Prostate gland (tissue), 2 donors: ENCODE results near the gene ZNF366. TPM values are rescaled to one million over a fixed set of nuclear protein-coding genes. Genes with fewer than 3 reads are reported as not detected.

ENCODE experiments used
- DNase-seq: peaks from one replicate; pipeline ENCODE4 v3.0.0-alpha.2; 2019; ENCODE audit warnings: low spot score
- H3K27ac ChIP-seq, 2 donors: fragments of 200-600 bp; sonication (generic); 2 replicates each; pipeline ENCODE4 v1.5.1; 2017 to 2019
- H3K27me3 ChIP-seq: fragments of 200-600 bp; sonication (generic); replicated peaks from 2 replicates; pipeline ENCODE4 v1.5.1; 2019; ENCODE audit not compliant: insufficient read depth
- H3K36me3 ChIP-seq, 2 donors: fragments of 200-600 bp; sonication (generic); 1 replicate in 1 of 2; 2 replicates in 1 of 2; pipeline versions ENCODE4 v1.5.1 to v1.8.1; 2017 to 2019
- H3K4me1 ChIP-seq: fragments of 200-600 bp; sonication (generic); replicated peaks from 2 replicates; pipeline ENCODE4 v1.5.1; 2019
- H3K4me3 ChIP-seq, 2 donors: fragments of 200-600 bp; sonication (generic); 2 replicates each; pipeline ENCODE4 v1.5.1; 2017 to 2019
- H3K9me3 ChIP-seq: fragments of 200-600 bp; sonication (generic); 2 replicates; pipeline ENCODE4 v1.5.1; 2017
- CTCF ChIP-seq, 4 experiments: fragments of 200-600 bp in 2 of 4; fragments of 450-650 bp in 2 of 4; sonication (generic) in 2 of 4; IDR thresholded peaks; 1 replicate in 3 of 4; 2 replicates in 1 of 4; pipeline ENCODE4 v1.5.1; 2016 to 2019; ENCODE audit warnings: antibody characterized with exemption in 4 of 4, mild to moderate bottlenecking in 2 of 4, moderate library complexity in 2 of 4
- POLR2A ChIP-seq: fragments of 450-650 bp; IDR thresholded peaks from one replicate; pipeline ENCODE4 v1.6.1; 2016; ENCODE audit warnings: antibody characterized with exemption, mild to moderate bottlenecking
- POLR2AphosphoS5 ChIP-seq: sonication (generic); formaldehyde crosslinking; IDR thresholded peaks from one replicate; pipeline ENCODE4 v1.6.1; 2017; ENCODE audit warnings: antibody characterized with exemption
- WGBS: methylation state at CpG from one replicate; pipeline ENCODE4 v1.1.5; 2018; 5-methylcytosine and 5-hydroxymethylcytosine counted together
- intact Hi-C: fragments of 100-400 bp; cut with DNase I; formaldehyde crosslinking; loops from one replicate; pipeline ENCODE4 v1.14.2; 2022
- total RNA-seq, 2 donors: library from RNA; depleted of rRNA; stranded (reverse); fragments of >200 nt; gene quantifications; one replicate each; pipeline ENCODE4 v1.1.0, GENCODE V29; 2016

Gene ZNF366
- total RNA-seq, 2 donors from 2014 or later = 2.0 to 3.2 TPM

DNA sequence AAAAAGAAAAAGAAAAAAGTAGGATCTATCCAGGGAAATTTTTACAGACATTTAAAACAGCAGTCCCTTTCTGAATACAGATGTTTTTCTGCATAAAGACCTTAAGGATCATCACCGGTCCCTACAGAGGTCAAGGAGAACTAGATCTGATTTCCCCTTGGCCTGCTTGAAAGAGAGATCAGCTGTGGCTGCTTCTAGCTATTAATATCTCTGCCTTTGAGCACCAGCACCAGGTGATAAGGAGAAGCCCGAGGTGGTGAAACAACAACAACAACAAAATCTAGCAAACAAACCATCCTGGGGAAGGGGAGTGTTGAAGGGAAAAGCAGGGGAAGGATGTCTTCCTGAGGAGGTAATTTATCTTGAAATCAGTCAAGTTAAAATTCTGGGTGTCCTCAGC lies 42.1 kb downstream of the ZNF366 start:
- 85% methylated on average over 2 of the region's 2 CpGs for WGBS

DNA sequence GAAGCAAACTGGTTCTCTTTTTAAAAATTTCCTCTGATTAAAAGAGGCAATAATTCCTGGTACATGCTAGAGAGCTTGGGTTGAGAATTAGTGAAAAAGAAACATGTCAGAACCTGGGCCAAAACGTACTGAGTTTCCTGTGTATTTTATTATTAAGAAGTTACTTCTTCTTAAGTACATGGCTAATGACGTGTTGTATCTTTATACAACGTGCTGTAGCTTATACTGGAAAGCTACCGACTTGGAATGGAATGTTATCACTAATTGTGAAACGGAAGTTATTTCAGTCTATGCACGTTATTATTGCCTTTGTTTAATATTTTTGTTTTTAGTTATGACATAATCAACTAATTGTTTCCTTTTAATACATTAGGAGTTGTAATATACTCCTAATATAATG lies 43.1 kb downstream of the ZNF366 start:
- Histone ChIP-seq H3K27ac (peak overlapping the region in 1 of 2 donors; percentile 37), H3K9me3 (no peaks in the 10 kb centered on the region), H3K4me1 (no peaks in the 10 kb centered on the region), H3K27me3 (no peaks in the 10 kb centered on the region), H3K4me3 (no peak overlapping the region), H3K36me3 (no peaks in the 10 kb centered on the region)
- no peak for DNase-seq
- 18% methylated on average over 6 of the region's 6 CpGs for WGBS
- TF ChIP-seq POLR2AphosphoS5 = peak; percentile 2
- no peak for TF ChIP-seq POLR2A
- TF ChIP-seq CTCF (IDR thresholded peaks at IDR 0.05) = no peak
- intact Hi-C loops = no loop called here

More for the DNA sequence above, 42.1 kb downstream of the ZNF366 start:
- Histone ChIP-seq H3K4me1 (no peaks in the 10 kb centered on the region), H3K27me3 (no peaks in the 10 kb centered on the region), H3K36me3 (no peaks in the 10 kb centered on the region), H3K4me3 (no peak overlapping the region), H3K9me3 (no peaks in the 10 kb centered on the region), H3K27ac (no peak overlapping the region)
- no peak for TF ChIP-seq POLR2A
- TF ChIP-seq CTCF (IDR thresholded peaks at IDR 0.05) = no peak
- no peak for TF ChIP-seq POLR2AphosphoS5
- DNase-seq = no peak
- intact Hi-C loops = no loop called here

GRCh38 chr5:72463449-72464052 lies 43.7 kb downstream of the ZNF366 start:
- H3K27ac ChIP-seq = peak overlapping the region in 1 of 2 donors; percentile 37
- H3K27me3 ChIP-seq = no peaks in the 10 kb centered on the region
- no peak overlapping the region for H3K4me3 ChIP-seq
- H3K4me1 ChIP-seq = no peaks in the 10 kb centered on the region
- no peaks in the 10 kb centered on the region for H3K9me3 ChIP-seq
- peak; percentile 39 for DNase-seq
- intact Hi-C loops = no loop called here
- WGBS = 21% methylated on average over 6 of the region's 6 CpGs
- H3K36me3 ChIP-seq = no peaks in the 10 kb centered on the region
- TF ChIP-seq POLR2A = no peak
- TF ChIP-seq POLR2AphosphoS5 = peak; percentile 23

DNA sequence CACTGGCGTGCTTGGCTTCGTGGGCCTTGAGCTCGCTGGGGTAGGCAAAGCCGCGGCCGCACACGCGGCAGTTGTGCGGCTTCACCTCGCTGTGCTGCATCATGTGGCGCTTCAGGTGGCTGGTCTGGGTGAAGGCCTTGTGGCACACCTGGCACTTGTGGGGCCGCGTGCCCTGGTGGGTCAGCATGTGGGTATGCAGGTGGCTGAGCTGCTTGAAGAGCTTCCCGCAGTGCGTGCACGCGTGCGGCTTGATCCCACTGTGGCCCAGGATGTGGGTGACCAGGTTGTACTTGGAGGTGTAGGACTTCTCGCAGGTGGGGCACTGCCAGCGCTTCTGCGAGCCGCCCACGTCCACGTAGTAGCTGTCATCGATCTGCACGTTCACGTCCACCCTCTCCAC lies 46.8 kb downstream of the ZNF366 start:
- whole genome bisulfite sequencing = over 99% methylated on average over 25 of the region's 27 CpGs

GRCh38 chr5:72459913-72460312 lies 47.3 kb downstream of the ZNF366 start:
- H3K4me3 ChIP-seq = no peak overlapping the region
- no peaks in the 10 kb centered on the region for H3K27me3 ChIP-seq
- H3K4me1 ChIP-seq = no peaks in the 10 kb centered on the region
- no peak for TF ChIP-seq POLR2AphosphoS5
- TF ChIP-seq POLR2A = no peak
- TF ChIP-seq CTCF (IDR thresholded peaks at IDR 0.05) = no peak
- no peak overlapping the region for H3K27ac ChIP-seq
- no peaks in the 10 kb centered on the region for H3K36me3 ChIP-seq
- DNase-seq = no peak
- WGBS = 98% methylated on average over 14 of the region's 18 CpGs
- intact Hi-C loops = no loop called here
- no peaks in the 10 kb centered on the region for H3K9me3 ChIP-seq

More for the DNA sequence above, 46.8 kb downstream of the ZNF366 start:
- TF ChIP-seq POLR2AphosphoS5 = no peak
- no peak for TF ChIP-seq POLR2A
- TF ChIP-seq CTCF (IDR thresholded peaks at IDR 0.05) = no peak
- intact Hi-C loops = no loop called here
- no peaks in the 10 kb centered on the region for H3K27me3 ChIP-seq
- no peaks in the 10 kb centered on the region for H3K9me3 ChIP-seq
- no peak for DNase-seq
- H3K27ac ChIP-seq = no peak overlapping the region
- H3K36me3 ChIP-seq = no peaks in the 10 kb centered on the region
- H3K4me1 ChIP-seq = no peaks in the 10 kb centered on the region
- no peak overlapping the region for H3K4me3 ChIP-seq
